ENCODE data around the gene SLC4A1. TPM values are rescaled to one million over a fixed set of nuclear protein-coding genes. Genes with fewer than 3 reads are reported as not detected.

The SLC4A1 gene
- total RNA-seq, 2 donors from 2014 or later: 0.56 TPM; not detected in 1

- Histone ChIP-seq H3K4me1 (ENCODE audit: control insufficient read depth in 1 of 2, low read depth in 2 of 2) (no peaks in the 10 kb centered on the region), H3K4me3 (no peak overlapping the region), H3K27ac (no peak overlapping the region), H3K9me3 (no peaks in the 10 kb centered on the region), H3K36me3 (no peaks in the 10 kb centered on the region), H3K27me3 (replicated peaks; ENCODE audit: insufficient read depth) (no peaks in the 10 kb centered on the region)
- ATAC-seq (ENCODE audit: insufficient number of reproducible peaks, low FRiP score, low read depth) (no peak), DNase-seq (ENCODE audit: low spot score) (no peak)
- no peak for TF ChIP-seq CTCF (IDR thresholded peaks at IDR 0.05)
These were observed 5.2 kb downstream of the SLC4A1 start for GRCh38 chr17:44262654-44263225.

GRCh38 chr17:44260296-44260695 is 7.6 kb downstream of the SLC4A1 start:
- Histone ChIP-seq H3K9me3 (no peaks in the 10 kb centered on the region), H3K4me1 (ENCODE audit: control insufficient read depth in 1 of 2, low read depth in 2 of 2) (no peaks in the 10 kb centered on the region), H3K27ac (no peak overlapping the region), H3K27me3 (replicated peaks; ENCODE audit: insufficient read depth) (no peaks in the 10 kb centered on the region), H3K36me3 (no peaks in the 10 kb centered on the region), H3K4me3 (no peak overlapping the region)
- no peak for TF ChIP-seq CTCF (IDR thresholded peaks at IDR 0.05)
- DNase-seq (ENCODE audit: low spot score) (no peak), ATAC-seq (ENCODE audit: insufficient number of reproducible peaks, low FRiP score, low read depth) (no peak)

GRCh38 chr17:44258811-44259351 is 9.1 kb downstream of the SLC4A1 start:
- Histone ChIP-seq H3K9me3 (no peaks in the 10 kb centered on the region), H3K27ac (no peak overlapping the region), H3K36me3 (no peaks in the 10 kb centered on the region), H3K4me1 (ENCODE audit: control insufficient read depth in 1 of 2, low read depth in 2 of 2) (no peaks in the 10 kb centered on the region), H3K27me3 (replicated peaks; ENCODE audit: insufficient read depth) (no peaks in the 10 kb centered on the region), H3K4me3 (no peak overlapping the region)
- ATAC-seq (ENCODE audit: insufficient number of reproducible peaks, low FRiP score, low read depth) (no peak), DNase-seq (ENCODE audit: low spot score) (no peak)
- TF ChIP-seq CTCF (IDR thresholded peaks at IDR 0.05): no peak

GRCh38 chr17:44257815-44258760 is 9.8 kb downstream of the SLC4A1 start:
- Histone ChIP-seq H3K27ac (no peak overlapping the region), H3K4me1 (ENCODE audit: control insufficient read depth in 1 of 2, low read depth in 2 of 2) (no peaks in the 10 kb centered on the region), H3K4me3 (no peak overlapping the region), H3K27me3 (replicated peaks; ENCODE audit: insufficient read depth) (no peaks in the 10 kb centered on the region), H3K36me3 (no peaks in the 10 kb centered on the region), H3K9me3 (no peaks in the 10 kb centered on the region)
- DNase-seq (ENCODE audit: low spot score) (no peak), ATAC-seq (ENCODE audit: insufficient number of reproducible peaks, low FRiP score, low read depth) (no peak)
- no peak for TF ChIP-seq CTCF (IDR thresholded peaks at IDR 0.05)

GRCh38 chr17:44256671-44257070 is 11.3 kb downstream of the SLC4A1 start:
- Histone ChIP-seq H3K27ac (no peak overlapping the region), H3K4me3 (no peak overlapping the region), H3K4me1 (ENCODE audit: control insufficient read depth in 1 of 2, low read depth in 2 of 2) (no peaks in the 10 kb centered on the region), H3K9me3 (no peaks in the 10 kb centered on the region), H3K27me3 (replicated peaks; ENCODE audit: insufficient read depth) (no peaks in the 10 kb centered on the region), H3K36me3 (no peaks in the 10 kb centered on the region)
- ATAC-seq (ENCODE audit: insufficient number of reproducible peaks, low FRiP score, low read depth): no peak
- no peak for TF ChIP-seq CTCF (IDR thresholded peaks at IDR 0.05)
- DNase-seq (ENCODE audit: low spot score): no peak
